HL-60/S4 treated with phorbol 12-myristate 13-acetate at 8.2 ng/mL for 4 days and 3 days (cell line): ENCODE measurements around the gene AFF3.

Experiments
- in situ Hi-C: fragments of 300-500 bp; cut with MboI; formaldehyde crosslinking; loops from 2 replicates; pipeline ENCODE4 v1.15.0; 2022; ENCODE audit warnings: low sequenced_read_pairs

AFF3 gene

DNA sequence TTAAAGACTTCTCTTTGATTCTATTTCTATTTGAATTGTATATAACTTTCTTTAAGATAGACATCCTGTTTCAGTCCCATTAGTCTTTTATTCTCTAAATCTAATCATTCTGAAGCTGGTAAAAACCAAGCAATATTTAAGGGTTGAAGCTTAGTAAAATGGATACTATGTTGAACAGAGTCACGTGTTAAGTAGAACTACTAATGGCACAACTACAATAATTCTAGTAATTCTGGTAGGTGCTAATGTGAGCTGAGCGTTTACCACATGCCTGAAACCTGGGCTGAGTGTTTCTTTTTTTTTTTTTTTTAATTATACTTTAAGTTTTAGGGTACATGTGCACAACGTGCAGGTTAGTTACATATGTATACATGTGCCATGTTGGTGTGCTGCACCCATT lies 8.9 kb upstream of the AFF3 start:
- in situ Hi-C loops, result no loop called here

DNA sequence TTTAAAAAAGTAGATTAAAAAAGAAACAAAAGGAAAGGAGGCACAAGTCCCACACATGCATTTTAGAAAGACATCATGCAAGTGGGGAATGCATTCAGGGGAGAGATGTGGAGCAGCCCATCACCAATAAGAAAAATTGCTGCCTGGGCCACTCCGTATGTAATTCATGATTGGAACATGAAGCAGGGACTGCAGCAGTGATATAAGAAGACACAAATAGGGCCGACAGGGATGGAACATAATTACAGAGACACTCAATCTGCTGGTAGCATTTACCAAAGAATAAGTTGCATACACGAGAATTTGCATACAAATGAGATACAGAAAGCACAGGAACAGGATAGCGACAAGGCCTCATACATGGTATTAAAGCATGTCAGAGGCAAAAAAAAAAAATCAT lies 6.5 kb upstream of the AFF3 start:
- in situ Hi-C loops, result no loop called here

DNA sequence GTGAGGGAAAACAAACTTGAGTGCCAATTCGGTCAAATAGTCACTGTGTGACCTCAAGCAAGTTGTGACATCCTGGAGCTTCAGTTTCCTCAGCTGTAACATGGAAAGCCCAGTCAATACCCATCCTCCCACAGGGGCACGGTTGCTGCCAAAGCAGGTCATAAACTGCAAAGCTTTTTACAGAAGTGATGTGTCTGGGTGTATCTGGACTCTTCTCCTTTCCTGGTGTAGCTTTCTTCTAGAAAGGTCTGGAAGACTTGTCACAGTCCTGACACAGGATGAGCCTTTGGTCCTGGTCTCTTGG lies 4.2 kb upstream of the AFF3 start:
- in situ Hi-C loops, result no loop called here

- in situ Hi-C loops, result no loop called here
Measured at GRCh38 chr2:100145893-100146656, 3.7 kb upstream of the AFF3 start.

DNA sequence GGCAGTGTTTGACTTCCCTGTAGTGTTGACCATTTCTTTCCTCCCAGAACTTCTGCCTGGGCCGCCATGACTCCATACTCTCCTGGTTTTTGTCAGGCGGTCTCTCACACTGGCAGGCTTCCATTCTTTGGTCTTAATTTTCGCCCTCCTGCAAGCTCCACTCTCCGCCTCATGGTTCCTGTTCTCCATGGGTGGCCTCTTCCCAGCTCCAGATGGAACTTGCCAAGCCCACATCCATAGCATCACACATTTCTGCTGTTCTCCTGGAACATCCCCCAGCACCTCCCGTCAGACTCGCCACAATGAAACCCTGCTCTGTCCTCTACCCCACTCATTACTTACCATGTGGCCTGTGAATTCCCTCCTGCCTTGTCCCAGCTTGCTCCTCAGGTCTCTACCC lies 896 bp upstream of the AFF3 start:
- in situ Hi-C loops, result no loop called here

DNA sequence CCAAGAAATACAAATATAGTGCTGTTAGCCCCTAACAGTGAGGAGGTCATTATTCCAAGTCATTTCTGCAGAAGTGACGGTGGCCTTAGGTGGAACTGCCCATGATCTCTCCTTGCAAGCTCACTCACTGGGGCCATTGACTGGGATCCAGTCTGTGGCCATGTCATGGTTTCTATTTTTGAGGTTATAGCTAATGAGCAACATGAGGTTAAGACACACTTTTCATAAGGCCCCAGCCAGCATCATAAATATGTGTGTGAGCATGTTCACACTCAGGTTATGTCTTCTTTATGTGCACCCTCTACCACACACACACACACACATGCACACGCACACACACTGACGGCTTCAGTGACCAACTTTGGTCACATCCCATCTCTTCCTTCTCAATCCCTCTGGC lies 484 bp downstream of the AFF3 start:
- in situ Hi-C loops, result no loop called here

- in situ Hi-C loops, result no loop called here
Measured at GRCh38 chr2:100140582-100140981, 1.8 kb downstream of the AFF3 start.

- in situ Hi-C loops, result no loop called here
Measured at GRCh38 chr2:100137866-100138570, 4.4 kb downstream of the AFF3 start.

DNA sequence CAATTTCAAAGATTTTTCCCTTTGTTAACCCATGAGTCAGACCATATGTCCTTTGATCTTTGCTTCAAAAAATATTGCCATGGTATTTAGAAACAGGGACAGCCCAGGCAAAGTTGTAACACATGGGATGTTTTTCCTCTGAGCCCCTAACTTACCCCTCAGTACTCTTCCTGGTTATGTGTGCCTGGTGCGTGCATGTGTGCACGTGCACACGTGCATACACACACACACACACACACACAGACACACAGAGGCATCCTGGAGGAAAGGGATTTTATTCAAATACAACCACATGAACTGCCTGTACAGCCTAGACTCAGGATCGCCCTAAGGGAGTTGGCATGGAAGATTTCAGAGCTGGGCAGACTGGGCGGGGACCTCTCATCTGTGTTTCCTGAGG lies 5.1 kb downstream of the AFF3 start:
- in situ Hi-C loops, result no loop called here

- in situ Hi-C loops, result no loop called here
Measured at GRCh38 chr2:100136310-100136709, 6.1 kb downstream of the AFF3 start.

- in situ Hi-C loops, result no loop called here
Measured at GRCh38 chr2:100135415-100135814, 7.0 kb downstream of the AFF3 start.

DNA sequence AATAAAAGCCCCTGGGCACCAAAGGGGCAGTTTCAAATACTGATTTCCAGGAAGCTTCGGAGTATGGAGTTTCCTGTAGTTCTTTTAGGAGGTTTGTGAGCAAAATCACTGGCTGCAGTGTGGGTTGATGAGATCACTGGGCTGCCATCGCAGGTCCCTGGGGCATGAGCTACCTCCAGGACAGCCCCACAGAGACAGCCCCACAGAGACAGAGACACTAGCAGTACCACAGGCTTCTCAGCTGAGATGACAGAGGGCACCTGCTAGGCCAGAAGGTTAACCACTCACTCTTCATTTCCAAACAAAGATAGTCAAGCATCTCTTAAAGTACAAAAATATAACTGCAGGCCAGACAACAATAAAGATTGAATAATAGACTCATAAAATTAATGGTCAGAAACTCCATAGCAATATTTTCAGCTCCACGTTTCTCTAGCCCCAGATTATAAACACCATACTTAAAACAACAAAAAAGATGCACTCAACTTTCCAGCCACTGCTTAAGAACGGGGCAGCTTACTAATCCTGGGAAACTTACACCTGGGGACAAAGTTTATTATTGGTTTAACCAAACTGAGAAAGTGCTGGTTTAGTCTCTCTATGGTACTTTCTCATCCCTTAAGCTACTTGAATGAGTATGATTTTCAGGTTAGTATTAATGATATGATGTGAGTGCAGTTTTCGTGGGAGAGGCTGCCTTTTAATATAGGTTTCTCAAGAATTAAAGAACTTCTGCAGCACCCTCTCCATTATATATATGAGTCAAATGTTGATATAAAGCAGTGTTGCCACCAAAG lies 11.6 kb downstream of the AFF3 start:
- in situ Hi-C loops, result no loop called here

GRCh38 chr2:100126897-100127401 lies 15.4 kb downstream of the AFF3 start:
- in situ Hi-C loops, result no loop called here

DNA sequence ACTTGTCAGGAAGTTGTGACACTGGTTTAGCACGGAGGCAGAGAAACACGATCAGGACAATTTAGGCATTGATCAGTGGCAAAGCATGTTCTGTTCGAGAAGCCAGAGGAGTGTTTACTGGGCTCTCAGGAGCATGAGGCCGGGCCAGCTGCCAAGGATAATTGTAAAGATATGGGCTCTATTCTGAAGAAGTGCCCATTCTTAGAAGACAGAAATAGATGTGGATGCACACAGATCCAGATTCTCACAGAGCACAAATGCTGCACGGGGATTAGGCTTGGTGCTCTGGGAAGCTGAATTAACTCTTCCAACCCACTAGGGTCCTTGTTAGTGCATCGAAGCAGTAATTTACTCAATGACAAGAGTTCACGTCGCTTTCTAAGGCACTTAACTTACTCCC lies 16.2 kb downstream of the AFF3 start:
- in situ Hi-C loops, result no loop called here

DNA sequence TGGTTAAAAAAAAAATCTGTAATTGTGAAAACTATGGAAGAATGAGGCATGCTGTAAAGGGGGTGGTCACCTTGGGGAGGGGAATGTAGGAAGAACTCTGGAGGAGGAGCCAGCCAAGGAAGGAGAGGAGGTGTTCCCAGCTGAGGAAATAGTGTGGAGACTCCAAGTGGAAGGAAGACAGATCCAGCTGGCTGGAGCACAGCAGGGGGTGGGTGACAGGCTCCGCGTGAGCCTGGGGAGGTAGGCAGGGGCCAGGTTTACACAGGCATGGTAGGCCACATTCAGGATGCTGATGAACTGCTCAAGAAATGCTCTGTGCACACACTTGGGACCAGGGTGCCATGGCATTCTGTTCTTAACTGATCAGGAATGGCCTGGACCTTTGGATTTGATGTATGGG lies 16.8 kb downstream of the AFF3 start:
- in situ Hi-C loops, result no loop called here

- in situ Hi-C loops, result no loop called here
Measured at GRCh38 chr2:100124761-100125160, 17.6 kb downstream of the AFF3 start.

DNA sequence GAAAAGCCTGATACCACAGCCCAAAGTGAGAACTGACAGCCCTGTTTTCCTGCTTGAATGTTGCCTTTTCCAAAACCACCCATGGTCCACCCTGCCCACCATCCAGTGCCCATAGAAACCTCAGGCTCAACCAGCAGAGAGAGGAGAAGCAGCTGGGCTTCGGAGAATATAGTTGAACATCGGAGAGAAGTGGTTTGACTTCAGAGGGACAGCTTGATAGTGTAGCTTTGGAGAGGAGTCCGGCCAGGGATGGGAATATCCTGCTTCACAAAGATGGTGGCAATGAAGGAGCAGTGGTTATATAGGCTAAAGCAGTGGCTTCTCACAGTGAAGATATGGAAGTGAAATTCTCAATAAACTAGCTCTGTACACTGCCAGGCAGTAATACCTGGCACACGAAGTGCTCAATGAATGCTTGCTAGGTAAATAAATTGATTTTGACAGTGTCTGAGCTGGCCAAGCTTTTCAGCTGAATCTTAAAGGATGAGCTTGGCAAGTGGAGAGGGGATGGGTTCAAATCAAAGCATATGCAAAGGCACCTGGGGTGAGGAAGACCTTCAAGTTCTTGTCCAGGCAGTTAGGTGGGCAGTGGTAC lies 21.2 kb downstream of the AFF3 start:
- in situ Hi-C loops, result no loop called here

DNA sequence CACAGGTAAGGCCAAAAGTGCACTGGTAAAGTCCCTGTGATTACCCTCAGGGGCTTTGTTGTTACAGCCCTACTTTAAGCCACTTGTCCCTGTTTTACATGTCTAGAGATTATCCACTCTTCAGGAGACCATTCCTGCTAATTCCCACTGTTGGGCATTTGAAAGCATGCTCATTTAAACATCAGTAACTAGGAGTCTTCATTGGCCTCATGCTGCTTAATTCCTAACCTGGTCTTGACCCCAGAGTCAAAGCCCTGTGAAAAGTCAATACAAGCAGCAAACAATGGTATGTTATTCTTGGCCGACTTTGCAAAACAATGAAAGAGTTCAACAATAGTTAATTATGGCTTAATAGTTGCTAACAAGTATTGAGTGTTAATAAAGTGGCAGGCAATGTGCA lies 23.2 kb downstream of the AFF3 start:
- in situ Hi-C loops, result no loop called here

GRCh38 chr2:100113990-100114433 lies 28.4 kb downstream of the AFF3 start:
- in situ Hi-C loops, result no loop called here

GRCh38 chr2:100110614-100111000 lies 31.8 kb downstream of the AFF3 start:
- in situ Hi-C loops, result no loop called here

DNA sequence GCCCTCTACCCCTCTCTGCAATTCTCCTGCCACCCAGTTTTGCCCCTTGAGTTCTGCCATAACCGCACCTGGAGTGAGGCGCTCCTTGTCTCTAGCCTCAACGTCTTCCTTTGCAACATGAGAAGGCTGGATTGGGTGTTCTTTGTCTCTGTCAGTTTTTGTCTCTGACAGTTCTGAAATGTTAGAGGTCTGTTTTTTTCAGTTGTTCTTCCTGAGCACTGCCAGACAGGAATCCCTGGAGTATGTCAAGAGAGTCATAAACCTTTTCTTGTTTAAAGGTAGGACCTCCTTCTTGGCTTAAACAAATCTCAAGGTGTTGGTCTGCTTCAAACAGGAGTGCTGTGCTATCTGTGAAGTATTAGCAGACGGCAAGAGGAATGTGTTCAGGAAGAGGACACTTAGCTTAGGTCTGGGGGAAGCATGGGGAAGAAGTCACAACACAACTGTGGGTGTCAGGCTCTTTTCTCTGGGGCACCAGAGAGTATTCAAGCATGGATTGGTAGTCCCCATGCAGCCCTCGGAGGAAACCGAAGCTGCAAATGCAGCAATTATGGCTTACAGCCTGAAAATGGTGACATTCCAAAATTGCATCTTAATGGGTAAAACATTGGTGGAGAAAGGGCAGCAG lies 32.3 kb downstream of the AFF3 start:
- in situ Hi-C loops, result no loop called here
